Motor neuron (in vitro differentiated cells): ENCODE results near the gene SYNJ2. TPM values are rescaled to one million over a fixed set of nuclear protein-coding genes. Genes with fewer than 3 reads are reported as not detected.
A peak's percentile ranks its signal among the peaks of the same experiment; 100 is the strongest.

Experiments
- ATAC-seq, 8 experiments: fragments of 200-7000 bp; cut with Tn5 transposase; replicated peaks in 6 of 8; 2 replicates each; pipeline ENCODE4 v1.8.0; 2021; ENCODE audit warnings: mild to moderate bottlenecking in 8 of 8, moderate library complexity in 8 of 8
- H3K27ac ChIP-seq, 2 donors: fragments of 250-450 bp; sonication (Bioruptor Pico); 2 replicates each; pipeline ENCODE4 v1.9.0; 2021; ENCODE audit warnings: antibody characterized with exemption in 2 of 2, mild to moderate bottlenecking in 2 of 2, moderate library complexity in 1 of 2
- H3K4me1 ChIP-seq, 2 donors: fragments of 250-450 bp; sonication (Bioruptor Pico); replicated peaks in 1 of 2; 2 replicates each; pipeline ENCODE4 v1.6.1; 2021; ENCODE audit warnings: antibody characterized with exemption in 2 of 2, mild to moderate bottlenecking in 2 of 2, moderate library complexity in 1 of 2
- H3K4me3 ChIP-seq, 5 donors: fragments of 250-450 bp; sonication (Bioruptor Pico); 2 replicates each; pipeline ENCODE4 v1.9.0; 2021; ENCODE audit warnings: antibody characterized with exemption in 5 of 5, mild to moderate bottlenecking in 5 of 5, moderate library complexity in 4 of 5
- WGBS, 10 experiments: fragments of 450-650 bp; shearing (Covaris generic); methylation state at CpG; one replicate each; pipeline ENCODE4 v1.0.0; 2022; 5-methylcytosine and 5-hydroxymethylcytosine counted together
- in situ Hi-C, 9 experiments: fragments of 400-800 bp; cut with MboI; loops; one replicate each; pipeline ENCODE4 v1.15.0; 2021; ENCODE audit warnings: low sequenced_read_pairs in 9 of 9, low pct_unique_long_range_greater_than_20kb in 2 of 9; ENCODE audit not compliant: unreplicated experiment in 9 of 9
- total RNA-seq, 8 experiments: library from RNA; unstranded; fragments of 300-600 nt; gene quantifications; 2 replicates each; pipeline versions ENCODE4 v1.2.3 to v1.2.4, GENCODE V29; 2022

The SYNJ2 gene
- total RNA-seq, 8 experiments from 2014 or later: 0.60 to 35.5 (median 2.2) TPM

GRCh38 chr6:158053377-158054313, 72.0 kb downstream of the SYNJ2 start:
- 44 to 100% (median 60%) methylated on average over 1 to 2 of the region's 2 CpGs; no CpG with 5 or more reads in 3 of the 10 experiments for WGBS, 10 experiments
- ATAC-seq: no peak
- no peak overlapping the region for H3K27ac ChIP-seq
- in situ Hi-C loops: loop anchor here in 1 of 9 experiments (25.0 kb wide), 1 partner anchor 741 kb away; the partner anchor contains the start of gene TMEM242
- no peaks in the 10 kb centered on the region for H3K4me1 ChIP-seq
- H3K4me3 ChIP-seq: no peak overlapping the region

GRCh38 chr6:158056355-158056754, 74.7 kb downstream of the SYNJ2 start:
- ATAC-seq: no peak
- Histone ChIP-seq H3K4me1 (no peaks in the 10 kb centered on the region), H3K4me3 (no peak overlapping the region), H3K27ac (no peak overlapping the region)
- in situ Hi-C loops: loop anchor here in 1 of 9 experiments (25.0 kb wide), 1 partner anchor 744 kb away; the partner anchor contains the start of gene TMEM242
- WGBS, 10 experiments: 73 to 100% (median 80%) methylated on average over 2 to 3 of the region's 9 CpGs; no CpG with 5 or more reads in 5 of the 10 experiments

GRCh38 chr6:158056804-158057203, 75.1 kb downstream of the SYNJ2 start:
- in situ Hi-C loops: loop anchor here in 1 of 9 experiments (25.0 kb wide), 1 partner anchor 745 kb away; the partner anchor contains the start of gene TMEM242

GRCh38 chr6:158057213-158057987, 75.7 kb downstream of the SYNJ2 start:
- Histone ChIP-seq H3K4me3 (no peak overlapping the region), H3K4me1 (no peaks in the 10 kb centered on the region), H3K27ac (no peak overlapping the region)
- in situ Hi-C loops: loop anchor here in 1 of 9 experiments (25.0 kb wide), 1 partner anchor 745 kb away; the partner anchor contains the start of gene TMEM242
- ATAC-seq: peak in 2 of 8 experiments; percentile 46 to 70
- WGBS, 10 experiments: 3 to 100% (median 81%) methylated on average over 1 to 12 of the region's 21 CpGs

More at GRCh38 chr6:158056804-158057203, 75.1 kb downstream of the SYNJ2 start:
- Histone ChIP-seq H3K27ac (no peak overlapping the region), H3K4me3 (no peak overlapping the region), H3K4me1 (no peaks in the 10 kb centered on the region)
- WGBS, 10 experiments: 40 to 100% (median 80%) methylated on average over 1 to 6 of the region's 9 CpGs; no CpG with 5 or more reads in 6 of the 10 experiments
- no peak for ATAC-seq

- 0 to 100% (median 37%) methylated on average over 1 of the region's 1 CpG for WGBS, 10 experiments
- Histone ChIP-seq H3K27ac (no peak overlapping the region), H3K4me3 (no peak overlapping the region), H3K4me1 (no peaks in the 10 kb centered on the region)
- in situ Hi-C loops: loop anchor here in 1 of 9 experiments (25.0 kb wide), 1 partner anchor 746 kb away; the partner anchor contains the start of gene TMEM242
- ATAC-seq: no peak
Measured at GRCh38 chr6:158058171-158058651, 76.5 kb downstream of the SYNJ2 start.

- 80 to 100% (median 94%) methylated on average over 1 to 8 of the region's 13 CpGs; no CpG with 5 or more reads in 3 of the 10 experiments for WGBS, 10 experiments
- Histone ChIP-seq H3K27ac (no peak overlapping the region), H3K4me1 (no peaks in the 10 kb centered on the region), H3K4me3 (no peak overlapping the region)
- in situ Hi-C loops: loop anchor here in 1 of 9 experiments (25.0 kb wide), 1 partner anchor 747 kb away; the partner anchor contains the start of gene TMEM242
- no peak for ATAC-seq
Measured at GRCh38 chr6:158059108-158059507, 77.4 kb downstream of the SYNJ2 start.

GRCh38 chr6:158060455-158061360, 79.0 kb downstream of the SYNJ2 start:
- H3K4me3 ChIP-seq: no peak overlapping the region

GRCh38 chr6:158061361-158061708, 79.7 kb downstream of the SYNJ2 start:
- H3K27ac ChIP-seq: no peak overlapping the region
- WGBS, 10 experiments: 92 to 100% (median 93%) methylated on average over 1 to 4 of the region's 5 CpGs; no CpG with 5 or more reads in 7 of the 10 experiments
- no peak for ATAC-seq
- in situ Hi-C loops: loop anchor here in 1 of 9 experiments (25.0 kb wide), 1 partner anchor 749 kb away; the partner anchor contains the start of gene TMEM242
- no peaks in the 10 kb centered on the region for H3K4me1 ChIP-seq
- no peak overlapping the region for H3K4me3 ChIP-seq

More at GRCh38 chr6:158060455-158061360, 79.0 kb downstream of the SYNJ2 start:
- in situ Hi-C loops: loop anchor here in 1 of 9 experiments (25.0 kb wide), 1 partner anchor 748 kb away; the partner anchor contains the start of gene TMEM242
- ATAC-seq: peak in 3 of 8 experiments; percentile 78 to 85 (median 82)
- Histone ChIP-seq H3K4me1 (no peaks in the 10 kb centered on the region), H3K27ac (no peak overlapping the region)
- 5 to 98% (median 58%) methylated on average over 1 to 4 of the region's 11 CpGs; no CpG with 5 or more reads in 4 of the 10 experiments for WGBS, 10 experiments

GRCh38 chr6:158061709-158062461, 80.2 kb downstream of the SYNJ2 start:
- Histone ChIP-seq H3K4me1 (no peaks in the 10 kb centered on the region), H3K4me3 (no peak overlapping the region), H3K27ac (no peak overlapping the region)
- 60 to 100% (median 91%) methylated on average over 1 to 16 of the region's 29 CpGs; no CpG with 5 or more reads in 5 of the 10 experiments for WGBS, 10 experiments
- in situ Hi-C loops: loop anchor here in 1 of 9 experiments (25.0 kb wide), 1 partner anchor 750 kb away; the partner anchor contains the start of gene TMEM242
- no peak for ATAC-seq

- 89 to 100% (median 98%) methylated on average over 1 to 10 of the region's 11 CpGs; no CpG with 5 or more reads in 5 of the 10 experiments for WGBS, 10 experiments
- Histone ChIP-seq H3K4me3 (no peak overlapping the region), H3K4me1 (no peaks in the 10 kb centered on the region), H3K27ac (no peak overlapping the region)
- ATAC-seq: no peak
- in situ Hi-C loops: loop anchor here in 1 of 9 experiments (25.0 kb wide), 1 partner anchor 751 kb away; the partner anchor contains the start of gene TMEM242
Measured at GRCh38 chr6:158063736-158064135, 82.1 kb downstream of the SYNJ2 start.
